ENCODE measurements around the gene TRIM43.
"Not testable (repeated sequence)": the region's sequence is repeated elsewhere in the genome, so short reads cannot be mapped to it uniquely, and the experiment has no call there.

- not testable (repeated sequence) for TF ChIP-seq CTCF (IDR thresholded peaks at IDR 0.05; ENCODE audit: extremely low read depth in 1 of 2, insufficient read depth in 1 of 2, low read depth in 1 of 2, low read length in 2 of 2); MYC (IDR thresholded peaks at IDR 0.05; ENCODE audit: low read depth, low read length); POLR2A (IDR thresholded peaks at IDR 0.05; ENCODE audit: low read depth, low read length); EZH2 (IDR thresholded peaks at IDR 0.05; ENCODE audit: borderline replicate concordance, low read depth, low read length, severe bottlenecking); POLR2AphosphoS5 (IDR thresholded peaks at IDR 0.05; ENCODE audit: insufficient read depth, low read depth, low read length); FOS (IDR thresholded peaks at IDR 0.05; ENCODE audit: borderline replicate concordance, insufficient read depth, low read length); MAX (IDR thresholded peaks at IDR 0.05; ENCODE audit: insufficient read depth, insufficient read length); GATA2 (IDR thresholded peaks at IDR 0.05; ENCODE audit: insufficient read depth, insufficient read length, low read depth, low read length)
These were observed 10.3 kb downstream of the TRIM43 start for GRCh38 chr2:95602146-95602545.
